Thyroid gland (tissue), 4 donors: ENCODE data around the gene CDK15.

Experiments used
- POLR2A ChIP-seq, 2 donors: fragments of 450-650 bp; IDR thresholded peaks; one replicate each; pipeline ENCODE4 v1.6.1; 2017; ENCODE audit warnings: antibody characterized with exemption in 2 of 2, mild to moderate bottlenecking in 2 of 2, moderate library complexity in 1 of 2
- TF ChIP-seq, protein P1 (sequence below), 6 experiments: fragments of 200-600 bp in 3 of 6; fragments of 450-650 bp in 3 of 6; sonication (generic) in 3 of 6; IDR thresholded peaks; one replicate each; pipeline ENCODE4 v1.5.1; 2016 to 2019; ENCODE audit warnings: antibody characterized with exemption in 6 of 6, mild to moderate bottlenecking in 2 of 6, inconsistent platforms in 1 of 6, moderate library complexity in 1 of 6

GRCh38 chr2:201886504-201886903 lies 80.2 kb downstream of the CDK15 start:
- TF ChIP-seq, protein P1, sequence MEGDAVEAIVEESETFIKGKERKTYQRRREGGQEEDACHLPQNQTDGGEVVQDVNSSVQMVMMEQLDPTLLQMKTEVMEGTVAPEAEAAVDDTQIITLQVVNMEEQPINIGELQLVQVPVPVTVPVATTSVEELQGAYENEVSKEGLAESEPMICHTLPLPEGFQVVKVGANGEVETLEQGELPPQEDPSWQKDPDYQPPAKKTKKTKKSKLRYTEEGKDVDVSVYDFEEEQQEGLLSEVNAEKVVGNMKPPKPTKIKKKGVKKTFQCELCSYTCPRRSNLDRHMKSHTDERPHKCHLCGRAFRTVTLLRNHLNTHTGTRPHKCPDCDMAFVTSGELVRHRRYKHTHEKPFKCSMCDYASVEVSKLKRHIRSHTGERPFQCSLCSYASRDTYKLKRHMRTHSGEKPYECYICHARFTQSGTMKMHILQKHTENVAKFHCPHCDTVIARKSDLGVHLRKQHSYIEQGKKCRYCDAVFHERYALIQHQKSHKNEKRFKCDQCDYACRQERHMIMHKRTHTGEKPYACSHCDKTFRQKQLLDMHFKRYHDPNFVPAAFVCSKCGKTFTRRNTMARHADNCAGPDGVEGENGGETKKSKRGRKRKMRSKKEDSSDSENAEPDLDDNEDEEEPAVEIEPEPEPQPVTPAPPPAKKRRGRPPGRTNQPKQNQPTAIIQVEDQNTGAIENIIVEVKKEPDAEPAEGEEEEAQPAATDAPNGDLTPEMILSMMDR (IDR thresholded peaks at IDR 0.05) = no peak
- no peak for TF ChIP-seq POLR2A (IDR thresholded peaks at IDR 0.05)
